SK-N-SH (cell line): Measurements from ENCODE around the gene TSPAN31. TPM values are rescaled to one million over a fixed set of nuclear protein-coding genes. Genes with fewer than 3 reads are reported as not detected.

Experiments
- CTCF ChIA-PET: fragments of 300-600, 350-600 bp; formaldehyde crosslinking; extraction: SDS; loops from one replicate; lab custom pipeline; 2021; lab: Yijun Ruan, JAX
- POLR2A ChIA-PET: fragments of 350-600 bp; sonication (Branson Sonifier 250); formaldehyde crosslinking; extraction: SDS; loops from one replicate; lab custom pipeline; 2020; ENCODE audit warnings: antibody characterized with exemption, inconsistent platforms; lab: Yijun Ruan, JAX
- DNase-seq: peaks from one replicate; pipeline ENCODE4 v3.0.0; 2012
- H2AFZ ChIP-seq: fragments of 200-600 bp; sonication (generic); 2 replicates; pipeline ENCODE4 v1.8.1; 2016; ENCODE audit warnings: antibody characterized with exemption, mild to moderate bottlenecking, low read depth
- H3F3A ChIP-seq: fragments of 200-600 bp; sonication (generic); replicated peaks from 2 replicates; pipeline ENCODE3; 2016; ENCODE audit warnings: antibody characterized with exemption, mild to moderate bottlenecking; ENCODE audit not compliant: insufficient read depth
- H3K27ac ChIP-seq, 2 experiments: fragments of 200-500 bp in 1 of 2; fragments of 200-600 bp in 1 of 2; sonication (Bioruptor generic) in 1 of 2; sonication (generic), shearing (Covaris generic) in 1 of 2; 2 replicates each; pipeline versions ENCODE4 v1.5.1 to v1.6.1; 2014 to 2016; ENCODE audit warnings: low read depth in 2 of 2, inconsistent platforms in 1 of 2, low read length in 1 of 2, mild to moderate bottlenecking in 1 of 2, mixed read lengths in 1 of 2
- H3K27me3 ChIP-seq: fragments of 200-600 bp; sonication (generic), shearing (Covaris generic); 2 replicates; pipeline ENCODE4 v1.6.1; 2016; ENCODE audit warnings: mixed run types; ENCODE audit not compliant: insufficient read depth
- H3K36me3 ChIP-seq, 2 experiments: fragments of 200-500 bp in 1 of 2; fragments of 200-600 bp in 1 of 2; sonication (Bioruptor generic) in 1 of 2; sonication (generic) in 1 of 2; replicated peaks in 1 of 2; 2 replicates each; pipeline versions ENCODE3 to v1.5.1; 2014 to 2016; ENCODE audit warnings: low read length in 1 of 2, mild to moderate bottlenecking in 1 of 2; ENCODE audit not compliant: insufficient read depth in 2 of 2, control insufficient read depth in 1 of 2
- H3K4me1 ChIP-seq, 2 experiments: fragments of 200-500 bp in 1 of 2; fragments of 200-600 bp in 1 of 2; sonication (Bioruptor generic) in 1 of 2; sonication (generic), shearing (Covaris generic) in 1 of 2; 2 replicates each; pipeline versions ENCODE4 v1.5.1 to v1.6.1; 2014 to 2016; ENCODE audit warnings: low read depth in 1 of 2, low read length in 1 of 2, mixed run types in 1 of 2; ENCODE audit not compliant: insufficient read depth in 2 of 2, control insufficient read depth in 1 of 2
- H3K4me2 ChIP-seq: fragments of 200-600 bp; sonication (generic), shearing (Covaris generic); 2 replicates; pipeline ENCODE4 v1.6.1; 2017; ENCODE audit warnings: mixed run types
- H3K4me3 ChIP-seq, 2 experiments: fragments of 200-500 bp in 1 of 2; fragments of 200-600 bp in 1 of 2; sonication (Bioruptor generic) in 1 of 2; sonication (generic), shearing (Covaris generic) in 1 of 2; 2 replicates each; pipeline versions ENCODE4 v1.5.1 to v1.8.1; 2014 to 2016; ENCODE audit warnings: low read depth in 2 of 2, inconsistent platforms in 1 of 2, low read length in 1 of 2, mild to moderate bottlenecking in 1 of 2, mixed read lengths in 1 of 2, moderate library complexity in 1 of 2
- H3K79me2 ChIP-seq: fragments of 200-600 bp; sonication (generic); 2 replicates; pipeline ENCODE4 v1.8.1; 2017; ENCODE audit warnings: mild to moderate bottlenecking; ENCODE audit not compliant: insufficient read depth
- H3K9ac ChIP-seq: fragments of 200-600 bp; sonication (generic); 2 replicates; pipeline ENCODE4 v1.6.1; 2017; ENCODE audit warnings: mixed run types
- H3K9me2 ChIP-seq: fragments of 200-600 bp; sonication (generic); 2 replicates; pipeline ENCODE4 v1.6.1; 2017; ENCODE audit warnings: mixed run types
- H3K9me3 ChIP-seq: fragments of 200-600 bp; sonication (generic); 2 replicates; pipeline ENCODE4 v1.6.1; 2017; ENCODE audit warnings: mixed run types, mild to moderate bottlenecking, moderate library complexity
- H4K20me1 ChIP-seq: fragments of 200-600 bp; sonication (generic); 2 replicates; pipeline ENCODE4 v1.6.1; 2017; ENCODE audit warnings: mild to moderate bottlenecking, mixed run types; ENCODE audit not compliant: insufficient read depth
- ELF1 ChIP-seq: IDR thresholded peaks from 2 replicates; pipeline ENCODE4 v1.4.0; 2012
- EP300 ChIP-seq, 2 experiments: IDR thresholded peaks; 2 replicates each; pipeline versions ENCODE4 v1.4.0 to v1.6.1; 2012; ENCODE audit warnings: borderline replicate concordance in 1 of 2, low read depth in 1 of 2, low read length in 1 of 2
- FOSL2 ChIP-seq: IDR thresholded peaks from 2 replicates; pipeline ENCODE4 v1.4.0; 2012; ENCODE audit warnings: low read depth, mild to moderate bottlenecking, moderate library complexity, borderline replicate concordance
- GABPA ChIP-seq: IDR thresholded peaks from 2 replicates; pipeline ENCODE4 v1.4.0; 2012; ENCODE audit warnings: low read depth, mild to moderate bottlenecking
- MXI1 ChIP-seq: IDR thresholded peaks from 2 replicates; pipeline ENCODE4 v1.6.1; 2012; ENCODE audit warnings: mild to moderate bottlenecking, low read depth, low read length, improper control_type of control experiment
- NFIC ChIP-seq: IDR thresholded peaks from 2 replicates; pipeline ENCODE4 v1.4.0; 2012; ENCODE audit warnings: borderline replicate concordance
- NRF1 ChIP-seq: IDR thresholded peaks from 2 replicates; pipeline ENCODE4 v1.6.1; 2012; ENCODE audit warnings: low read depth, mild to moderate bottlenecking, low read length
- RAD21 ChIP-seq: IDR thresholded peaks from 2 replicates; pipeline ENCODE4 v1.6.1; 2012; ENCODE audit warnings: mild to moderate bottlenecking, low read length
- RCOR1 ChIP-seq: fragments of 150-350 bp; IDR thresholded peaks from 2 replicates; pipeline ENCODE4 v1.6.1; 2017; ENCODE audit warnings: antibody characterized with exemption, low read length
- RFX5 ChIP-seq: IDR thresholded peaks from 2 replicates; pipeline ENCODE4 v1.6.1; 2012; ENCODE audit warnings: mild to moderate bottlenecking, improper control_type of control experiment, low read length
- SIN3A ChIP-seq: IDR thresholded peaks from 2 replicates; pipeline ENCODE4 v1.6.1; 2012; ENCODE audit warnings: low read depth, mild to moderate bottlenecking, low read length, moderate library complexity, borderline replicate concordance
- SMC3 ChIP-seq: IDR thresholded peaks from 2 replicates; pipeline ENCODE4 v1.6.1; 2012; ENCODE audit warnings: low read depth, low read length, improper control_type of control experiment
- WGBS: methylation state at CpG from one replicate; pipeline ENCODE4 v1.1.6; 2017; ENCODE audit warnings: low lambda C conversion rate; 5-methylcytosine and 5-hydroxymethylcytosine counted together
- polyA plus RNA-seq, 3 experiments: library from polyadenylated mRNA; depleted of rRNA; stranded (reverse); fragments of >200 nt; gene quantifications; 2 replicates each; pipeline ENCODE4 v1.2.3, GENCODE V29; 2012
- TF ChIP-seq, protein P1 (sequence below): IDR thresholded peaks from 2 replicates; pipeline ENCODE4 v1.4.0; 2012; ENCODE audit warnings: low read depth, borderline replicate concordance
- TF ChIP-seq, protein P2 (sequence below): fragments of 150-350 bp; IDR thresholded peaks from 2 replicates; pipeline ENCODE4 v1.6.1; 2016; ENCODE audit warnings: mild to moderate bottlenecking, low read depth, low read length
- TF ChIP-seq, protein P3 (sequence below): IDR thresholded peaks from 2 replicates; pipeline ENCODE4 v1.6.1; 2012; ENCODE audit warnings: mild to moderate bottlenecking, low read depth, low read length, moderate library complexity
- TF ChIP-seq, protein P4 (sequence below): IDR thresholded peaks from 2 replicates; pipeline ENCODE4 v1.4.0; 2012; ENCODE audit warnings: low read depth, borderline replicate concordance

TSPAN31 gene
- polyA plus RNA-seq, 1 of the 3 experiments (the other 2 are of a cell fraction): 36.8 TPM

DNA sequence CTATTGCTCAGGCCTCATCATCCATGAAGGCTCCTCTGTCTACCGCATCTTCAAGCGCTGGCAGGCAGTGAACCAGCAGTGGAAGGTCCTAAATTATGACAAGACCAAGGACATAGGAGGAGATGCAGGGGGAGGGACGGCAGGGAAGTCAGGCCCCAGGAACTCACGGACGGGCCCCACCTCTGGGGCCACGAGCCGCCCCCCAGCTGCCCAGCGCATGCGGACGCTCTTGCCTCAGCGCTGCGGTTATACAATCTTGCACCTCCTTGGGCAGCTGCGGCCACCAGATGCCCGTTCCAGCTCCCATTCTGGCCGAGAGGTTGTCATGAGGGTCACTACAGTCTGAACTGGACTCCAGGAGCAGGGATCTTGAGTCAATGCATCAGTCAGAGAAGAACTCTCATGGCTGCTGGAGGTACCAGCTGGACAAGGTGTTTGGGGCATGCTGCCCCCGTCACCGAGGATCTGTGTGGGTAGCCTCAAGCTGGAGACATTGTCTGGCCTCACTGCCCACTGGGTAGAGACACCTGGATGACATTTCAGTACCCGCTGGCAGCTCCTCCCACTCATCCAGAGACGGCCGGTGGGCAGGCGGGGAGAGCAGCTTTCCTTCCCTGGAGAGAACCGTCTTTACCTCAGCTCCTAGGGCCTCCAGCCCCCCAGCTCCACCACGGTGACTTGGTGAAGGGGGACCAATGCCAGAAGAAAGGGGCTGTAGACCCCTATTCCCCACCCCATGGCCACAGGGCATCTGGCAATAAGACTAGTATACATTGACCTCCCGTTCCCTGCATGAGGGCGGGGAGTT is 13.9 kb downstream of the TSPAN31 start:
- CTCF ChIA-PET: interaction anchor here (0.8 to 2.0 kb wide), 10 partner anchors 9 to 175 kb away, joined by 3 to 11 read pairs (median 4); partner anchors contain the start of genes TSFM and TSPAN31
- TF ChIP-seq, protein P1, sequence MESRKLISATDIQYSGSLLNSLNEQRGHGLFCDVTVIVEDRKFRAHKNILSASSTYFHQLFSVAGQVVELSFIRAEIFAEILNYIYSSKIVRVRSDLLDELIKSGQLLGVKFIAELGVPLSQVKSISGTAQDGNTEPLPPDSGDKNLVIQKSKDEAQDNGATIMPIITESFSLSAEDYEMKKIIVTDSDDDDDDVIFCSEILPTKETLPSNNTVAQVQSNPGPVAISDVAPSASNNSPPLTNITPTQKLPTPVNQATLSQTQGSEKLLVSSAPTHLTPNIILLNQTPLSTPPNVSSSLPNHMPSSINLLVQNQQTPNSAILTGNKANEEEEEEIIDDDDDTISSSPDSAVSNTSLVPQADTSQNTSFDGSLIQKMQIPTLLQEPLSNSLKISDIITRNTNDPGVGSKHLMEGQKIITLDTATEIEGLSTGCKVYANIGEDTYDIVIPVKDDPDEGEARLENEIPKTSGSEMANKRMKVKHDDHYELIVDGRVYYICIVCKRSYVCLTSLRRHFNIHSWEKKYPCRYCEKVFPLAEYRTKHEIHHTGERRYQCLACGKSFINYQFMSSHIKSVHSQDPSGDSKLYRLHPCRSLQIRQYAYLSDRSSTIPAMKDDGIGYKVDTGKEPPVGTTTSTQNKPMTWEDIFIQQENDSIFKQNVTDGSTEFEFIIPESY: no peak
- TF ChIP-seq EP300 (IDR thresholded peaks at IDR 0.05; ENCODE audit: borderline replicate concordance in 1 of 2, low read depth in 1 of 2, low read length in 1 of 2) (no peak), FOSL2 (no peak), RFX5 (no peak), ELF1 (no peak), NRF1 (no peak), NFIC (no peak), SMC3 (no peak), SIN3A (no peak), MXI1 (no peak), RAD21 (no peak), GABPA (no peak), RCOR1 (no peak)
- TF ChIP-seq, protein P2, sequence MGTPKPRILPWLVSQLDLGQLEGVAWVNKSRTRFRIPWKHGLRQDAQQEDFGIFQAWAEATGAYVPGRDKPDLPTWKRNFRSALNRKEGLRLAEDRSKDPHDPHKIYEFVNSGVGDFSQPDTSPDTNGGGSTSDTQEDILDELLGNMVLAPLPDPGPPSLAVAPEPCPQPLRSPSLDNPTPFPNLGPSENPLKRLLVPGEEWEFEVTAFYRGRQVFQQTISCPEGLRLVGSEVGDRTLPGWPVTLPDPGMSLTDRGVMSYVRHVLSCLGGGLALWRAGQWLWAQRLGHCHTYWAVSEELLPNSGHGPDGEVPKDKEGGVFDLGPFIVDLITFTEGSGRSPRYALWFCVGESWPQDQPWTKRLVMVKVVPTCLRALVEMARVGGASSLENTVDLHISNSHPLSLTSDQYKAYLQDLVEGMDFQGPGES: no peak
- TF ChIP-seq, protein P3, sequence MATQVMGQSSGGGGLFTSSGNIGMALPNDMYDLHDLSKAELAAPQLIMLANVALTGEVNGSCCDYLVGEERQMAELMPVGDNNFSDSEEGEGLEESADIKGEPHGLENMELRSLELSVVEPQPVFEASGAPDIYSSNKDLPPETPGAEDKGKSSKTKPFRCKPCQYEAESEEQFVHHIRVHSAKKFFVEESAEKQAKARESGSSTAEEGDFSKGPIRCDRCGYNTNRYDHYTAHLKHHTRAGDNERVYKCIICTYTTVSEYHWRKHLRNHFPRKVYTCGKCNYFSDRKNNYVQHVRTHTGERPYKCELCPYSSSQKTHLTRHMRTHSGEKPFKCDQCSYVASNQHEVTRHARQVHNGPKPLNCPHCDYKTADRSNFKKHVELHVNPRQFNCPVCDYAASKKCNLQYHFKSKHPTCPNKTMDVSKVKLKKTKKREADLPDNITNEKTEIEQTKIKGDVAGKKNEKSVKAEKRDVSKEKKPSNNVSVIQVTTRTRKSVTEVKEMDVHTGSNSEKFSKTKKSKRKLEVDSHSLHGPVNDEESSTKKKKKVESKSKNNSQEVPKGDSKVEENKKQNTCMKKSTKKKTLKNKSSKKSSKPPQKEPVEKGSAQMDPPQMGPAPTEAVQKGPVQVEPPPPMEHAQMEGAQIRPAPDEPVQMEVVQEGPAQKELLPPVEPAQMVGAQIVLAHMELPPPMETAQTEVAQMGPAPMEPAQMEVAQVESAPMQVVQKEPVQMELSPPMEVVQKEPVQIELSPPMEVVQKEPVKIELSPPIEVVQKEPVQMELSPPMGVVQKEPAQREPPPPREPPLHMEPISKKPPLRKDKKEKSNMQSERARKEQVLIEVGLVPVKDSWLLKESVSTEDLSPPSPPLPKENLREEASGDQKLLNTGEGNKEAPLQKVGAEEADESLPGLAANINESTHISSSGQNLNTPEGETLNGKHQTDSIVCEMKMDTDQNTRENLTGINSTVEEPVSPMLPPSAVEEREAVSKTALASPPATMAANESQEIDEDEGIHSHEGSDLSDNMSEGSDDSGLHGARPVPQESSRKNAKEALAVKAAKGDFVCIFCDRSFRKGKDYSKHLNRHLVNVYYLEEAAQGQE: no peak
- TF ChIP-seq, protein P4, sequence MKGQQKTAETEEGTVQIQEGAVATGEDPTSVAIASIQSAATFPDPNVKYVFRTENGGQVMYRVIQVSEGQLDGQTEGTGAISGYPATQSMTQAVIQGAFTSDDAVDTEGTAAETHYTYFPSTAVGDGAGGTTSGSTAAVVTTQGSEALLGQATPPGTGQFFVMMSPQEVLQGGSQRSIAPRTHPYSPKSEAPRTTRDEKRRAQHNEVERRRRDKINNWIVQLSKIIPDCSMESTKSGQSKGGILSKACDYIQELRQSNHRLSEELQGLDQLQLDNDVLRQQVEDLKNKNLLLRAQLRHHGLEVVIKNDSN: no peak
- POLR2A ChIA-PET: interaction anchor here (0.9 to 1.4 kb wide), 2 partner anchors 10 to 13 kb away, joined by 3 to 5 read pairs; partner anchors contain the start of genes EEF1AKMT3 and METTL1

More for the DNA sequence above, 13.9 kb downstream of the TSPAN31 start:
- Histone ChIP-seq H3K27me3 (no peaks in the 10 kb centered on the region), H3K9ac (no peak overlapping the region), H3K4me3 (no peak overlapping the region), H3K9me3 (no peaks in the 10 kb centered on the region), H2AFZ (no peak overlapping the region), H3K9me2 (no peaks in the 10 kb centered on the region), H4K20me1 (peaks cover 7% of the 10 kb centered on the region), H3K79me2 (no peaks in the 10 kb centered on the region; the same call in 1 of the 2 replicates), H3K4me1 (peaks cover 0 to 19% of the 10 kb centered on the region in 2 experiments; a peak in 3 of 4 replicates), H3K27ac (no peak overlapping the region), H3K36me3 (peaks cover 3 to 20% of the 10 kb centered on the region in 2 experiments), H3F3A (peaks cover 15% of the 10 kb centered on the region), H3K4me2 (no peak overlapping the region)
- WGBS: 93% methylated on average over 22 of the region's 25 CpGs
- DNase-seq: no peak
